Measurements from ENCODE around the gene NEK6.

GRCh38 chr9:124265551-124265950, 7.8 kb downstream of the NEK6 start:
- TF ChIP-seq CTCF (IDR thresholded peaks at IDR 0.05) (no peak), POLR2A (IDR thresholded peaks at IDR 0.05) (no peak)

All from adrenal gland (tissue), 5 donors.